Kidney glomerular epithelial cell (primary cell): Measurements from ENCODE around the gene LGALS16.
"Not testable (repeated sequence)": the region's sequence is repeated elsewhere in the genome, so short reads cannot be mapped to it uniquely, and the experiment has no call there.

Source experiments
- DNase-seq: peaks from one replicate; lab custom pipeline; 2025; lab: John Stamatoyannopoulos, UW

The LGALS16 gene

GRCh38 chr19:39677961-39678889, 22.5 kb downstream of the LGALS16 start:
- DNase-seq, result peak; percentile 39

GRCh38 chr19:39679056-39679790, 23.5 kb downstream of the LGALS16 start:
- no peak for DNase-seq

- DNase-seq, result no peak
Measured at GRCh38 chr19:39679791-39680168, 24.1 kb downstream of the LGALS16 start.

GRCh38 chr19:39680593-39680992, 24.9 kb downstream of the LGALS16 start:
- DNase-seq, result no peak

GRCh38 chr19:39681416-39681815, 25.7 kb downstream of the LGALS16 start:
- DNase-seq, result no peak

- no peak for DNase-seq
Measured at GRCh38 chr19:39684267-39684666, 28.6 kb downstream of the LGALS16 start.

- DNase-seq, result no peak
Measured at GRCh38 chr19:39686739-39687138, 31.0 kb downstream of the LGALS16 start.

- not testable (repeated sequence) for DNase-seq
Measured at GRCh38 chr19:39688637-39689036, 32.9 kb downstream of the LGALS16 start.

GRCh38 chr19:39692166-39692565, 36.5 kb downstream of the LGALS16 start:
- no peak for DNase-seq

- no peak for DNase-seq
Measured at GRCh38 chr19:39692822-39693221, 37.1 kb downstream of the LGALS16 start.

- DNase-seq, result no peak
Measured at GRCh38 chr19:39695759-39696158, 40.0 kb downstream of the LGALS16 start.

GRCh38 chr19:39696387-39696786, 40.7 kb downstream of the LGALS16 start:
- no peak for DNase-seq

- DNase-seq, result no peak
Measured at GRCh38 chr19:39698535-39698934, 42.8 kb downstream of the LGALS16 start.

GRCh38 chr19:39701291-39701690, 45.6 kb downstream of the LGALS16 start:
- DNase-seq, result no peak

GRCh38 chr19:39704181-39705044, 48.7 kb downstream of the LGALS16 start, which contains the start of gene LGALS14:
Gene LGALS14, plus strand, starts transcription at chr19:39704481. Its CDS starts 48 bp downstream, at chr19:39704529.
- DNase-seq, result no peak

GRCh38 chr19:39705578-39706188, 50.0 kb downstream of the LGALS16 start:
- DNase-seq, result no peak

- no peak for DNase-seq
Measured at GRCh38 chr19:39708594-39708993, 52.9 kb downstream of the LGALS16 start.

- no peak for DNase-seq
Measured at GRCh38 chr19:39709026-39709872, 53.5 kb downstream of the LGALS16 start.
